Activated B cell treated with CpG ODN at 0.5 μM for 24 hours (primary cell): ENCODE results near the gene KIF2C. TPM values are rescaled to one million over a fixed set of nuclear protein-coding genes. Genes with fewer than 3 reads are reported as not detected.

Experiments used
- ATAC-seq: fragments of 200-7000 bp; cut with Tn5 transposase; one replicate; pipeline ENCODE4 v1.10.0; 2021; ENCODE audit warnings: low read depth, mild to moderate bottlenecking, moderate library complexity
- CTCF ChIA-PET: fragments of 350-600 bp; sonication (Branson Sonifier 250); formaldehyde crosslinking; loops from one replicate; lab custom pipeline; 2021; ENCODE audit warnings: antibody characterized with exemption; lab: Charles Lee
- POLR2A ChIA-PET: fragments of 350-600 bp; sonication (Branson Sonifier 250); formaldehyde crosslinking; loops from one replicate; lab custom pipeline; 2021; ENCODE audit warnings: antibody characterized with exemption; lab: Charles Lee
- DNase-seq: peaks from one replicate; pipeline ENCODE4 v3.0.0; 2022
- H3K27ac Mint-ChIP-seq: one replicate; pipeline ENCODE4 v1.8.0; 2020; ENCODE audit warnings: mixed read lengths
- H3K27me3 Mint-ChIP-seq: one replicate; pipeline ENCODE4 v1.8.0; 2021; ENCODE audit warnings: mixed read lengths
- H3K36me3 Mint-ChIP-seq: one replicate; pipeline ENCODE4 v1.8.0; 2021; ENCODE audit warnings: low read depth, mixed read lengths
- H3K4me1 Mint-ChIP-seq: one replicate; pipeline ENCODE4 v1.8.0; 2021; ENCODE audit warnings: mixed read lengths
- H3K4me3 Mint-ChIP-seq: one replicate; pipeline ENCODE4 v1.8.0; 2020; ENCODE audit warnings: mild to moderate bottlenecking, mixed read lengths
- H3K9me3 Mint-ChIP-seq: one replicate; pipeline ENCODE4 v1.8.0; 2020; ENCODE audit warnings: mixed read lengths
- intact Hi-C: fragments of 100-400 bp; cut with micrococcal nuclease; formaldehyde crosslinking; loops from one replicate; pipeline ENCODE4 v1.15.1; 2024
- total RNA-seq: library from RNA; stranded (reverse); gene quantifications from 2 replicates; pipeline ENCODE4 v1.2.3, GENCODE V29; 2022
- TF ChIP-seq, protein P1 (sequence below): fragments of 200-600 bp; IDR thresholded peaks from one replicate; pipeline ENCODE4 v1.8.0; 2022; ENCODE audit warnings: antibody characterized with exemption, mild to moderate bottlenecking

Gene KIF2C
- total RNA-seq, 1 donor from 2014 or later = 1.00 TPM

DNA sequence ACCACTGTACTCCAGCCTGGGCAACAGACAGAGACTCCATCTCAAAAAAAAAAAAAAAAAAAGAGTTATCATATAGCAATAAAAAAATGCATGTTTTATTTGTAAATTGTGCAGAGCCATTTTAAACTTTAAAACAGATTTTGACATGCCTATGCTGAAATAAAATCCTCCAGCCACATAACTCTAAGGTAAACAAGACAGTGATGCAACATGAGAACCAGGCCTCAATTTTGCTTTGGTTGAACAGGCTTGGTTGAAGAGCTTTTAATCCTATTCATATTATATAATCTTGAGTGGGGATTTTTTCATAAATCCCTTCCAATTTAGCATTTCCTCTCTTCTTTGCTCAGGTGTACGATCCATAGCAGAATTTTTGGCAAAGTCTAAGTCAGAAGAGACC is 39.1 kb upstream of the KIF2C start:
- Mint-ChIP-seq H3K4me1 (peaks cover 33% of the 10 kb centered on the region), H3K27ac (no peak overlapping the region), H3K36me3 (no peaks in the 10 kb centered on the region), H3K9me3 (no peaks in the 10 kb centered on the region), H3K4me3 (no peak overlapping the region), H3K27me3 (no peaks in the 10 kb centered on the region)
- DNase-seq = no peak
- CTCF ChIA-PET = no interaction called here
- TF ChIP-seq, protein P1, sequence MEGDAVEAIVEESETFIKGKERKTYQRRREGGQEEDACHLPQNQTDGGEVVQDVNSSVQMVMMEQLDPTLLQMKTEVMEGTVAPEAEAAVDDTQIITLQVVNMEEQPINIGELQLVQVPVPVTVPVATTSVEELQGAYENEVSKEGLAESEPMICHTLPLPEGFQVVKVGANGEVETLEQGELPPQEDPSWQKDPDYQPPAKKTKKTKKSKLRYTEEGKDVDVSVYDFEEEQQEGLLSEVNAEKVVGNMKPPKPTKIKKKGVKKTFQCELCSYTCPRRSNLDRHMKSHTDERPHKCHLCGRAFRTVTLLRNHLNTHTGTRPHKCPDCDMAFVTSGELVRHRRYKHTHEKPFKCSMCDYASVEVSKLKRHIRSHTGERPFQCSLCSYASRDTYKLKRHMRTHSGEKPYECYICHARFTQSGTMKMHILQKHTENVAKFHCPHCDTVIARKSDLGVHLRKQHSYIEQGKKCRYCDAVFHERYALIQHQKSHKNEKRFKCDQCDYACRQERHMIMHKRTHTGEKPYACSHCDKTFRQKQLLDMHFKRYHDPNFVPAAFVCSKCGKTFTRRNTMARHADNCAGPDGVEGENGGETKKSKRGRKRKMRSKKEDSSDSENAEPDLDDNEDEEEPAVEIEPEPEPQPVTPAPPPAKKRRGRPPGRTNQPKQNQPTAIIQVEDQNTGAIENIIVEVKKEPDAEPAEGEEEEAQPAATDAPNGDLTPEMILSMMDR = no peak
- POLR2A ChIA-PET = no interaction called here
- ATAC-seq = no peak
- intact Hi-C loops = no loop called here

DNA sequence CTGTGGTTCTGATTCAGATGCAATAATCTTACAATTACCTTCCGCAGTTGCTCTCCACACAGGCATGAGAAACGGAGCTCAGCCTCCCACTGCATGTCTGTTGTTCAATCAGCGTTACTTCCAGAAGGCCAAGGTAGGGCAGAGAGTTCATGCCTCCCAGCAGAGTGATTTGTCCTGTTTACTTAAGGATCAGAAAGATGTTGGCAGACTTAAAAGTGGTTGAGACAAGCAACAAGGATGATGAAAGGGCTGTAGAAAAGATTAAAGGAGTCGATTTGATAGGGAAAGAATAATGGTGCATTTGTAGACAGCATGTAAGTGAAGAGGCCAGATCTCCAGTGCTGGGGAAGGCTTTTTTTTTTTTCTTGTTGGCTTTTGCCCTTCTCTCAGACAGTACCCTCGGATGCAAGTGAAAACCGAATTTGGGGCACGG is 38.5 kb upstream of the KIF2C start:
- CTCF ChIA-PET = no interaction called here
- no peak for DNase-seq
- peaks cover 28% of the 10 kb centered on the region for H3K4me1 Mint-ChIP-seq
- TF ChIP-seq, protein P1 = no peak
- intact Hi-C loops = no loop called here
- POLR2A ChIA-PET = no interaction called here
- no peaks in the 10 kb centered on the region for H3K36me3 Mint-ChIP-seq
- no peak overlapping the region for H3K4me3 Mint-ChIP-seq
- H3K27me3 Mint-ChIP-seq = no peaks in the 10 kb centered on the region
- ATAC-seq = no peak
- H3K27ac Mint-ChIP-seq = no peak overlapping the region
- H3K9me3 Mint-ChIP-seq = no peaks in the 10 kb centered on the region

DNA sequence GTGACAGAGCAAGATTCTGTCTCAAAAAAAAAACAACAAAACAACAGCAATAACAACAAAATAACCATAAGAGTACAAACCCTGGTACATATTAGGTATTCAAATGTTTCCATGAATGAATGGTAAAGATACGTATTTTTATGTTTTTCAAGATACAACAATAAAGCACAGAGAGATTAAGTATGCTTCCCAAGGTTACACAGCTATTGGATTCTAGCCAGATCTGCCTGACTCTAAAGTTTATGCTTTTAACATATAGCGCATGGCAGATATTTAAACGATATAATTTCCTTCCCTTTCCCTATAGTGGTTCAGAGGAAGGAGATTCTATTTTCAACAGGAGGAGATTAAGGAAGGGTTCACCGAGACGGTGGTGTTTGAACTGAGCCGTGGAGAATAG is 34.2 kb upstream of the KIF2C start:
- no peak overlapping the region for H3K4me3 Mint-ChIP-seq
- ATAC-seq = no peak
- TF ChIP-seq, protein P1 = no peak
- no peak overlapping the region for H3K27ac Mint-ChIP-seq
- CTCF ChIA-PET = interaction anchor here (1.4 kb wide), 1 partner anchor 9 kb away, joined by 3 read pairs; no protein-coding TSS in a partner anchor
- no peaks in the 10 kb centered on the region for H3K27me3 Mint-ChIP-seq
- H3K4me1 Mint-ChIP-seq = peaks cover 14% of the 10 kb centered on the region
- no peaks in the 10 kb centered on the region for H3K36me3 Mint-ChIP-seq
- intact Hi-C loops = no loop called here
- no peaks in the 10 kb centered on the region for H3K9me3 Mint-ChIP-seq
- POLR2A ChIA-PET = interaction anchor here (0.6 to 3.7 kb wide), 4 partner anchors 9 to 116 kb away, joined by 3 to 33 read pairs (median 4); no protein-coding TSS in a partner anchor
- DNase-seq = no peak

DNA sequence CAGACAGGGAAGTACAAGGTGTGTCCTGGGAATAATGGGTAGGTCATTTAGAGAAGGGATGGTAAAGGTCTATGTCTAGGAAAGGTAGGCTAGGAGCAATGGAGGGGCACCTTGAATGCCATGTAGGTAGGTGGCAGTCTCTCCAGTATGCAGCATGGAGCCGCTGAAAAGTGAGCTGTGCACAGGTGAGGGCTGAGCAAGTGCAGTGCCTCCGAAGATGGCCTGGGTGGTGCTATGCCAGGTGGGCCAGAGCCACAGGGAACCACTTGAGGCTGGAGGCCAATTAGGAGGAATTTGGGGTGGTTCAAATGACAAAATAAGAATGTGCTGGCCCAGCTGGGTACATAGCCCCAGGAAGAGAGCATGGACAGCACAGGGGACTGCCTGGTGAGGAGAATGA is 33.7 kb upstream of the KIF2C start:
- H3K27me3 Mint-ChIP-seq = no peaks in the 10 kb centered on the region
- peaks cover 17% of the 10 kb centered on the region for H3K4me1 Mint-ChIP-seq
- no peak overlapping the region for H3K27ac Mint-ChIP-seq
- CTCF ChIA-PET = interaction anchor here (1.4 kb wide), 1 partner anchor 9 kb away, joined by 3 read pairs; no protein-coding TSS in a partner anchor
- ATAC-seq (no peak), DNase-seq (no peak)
- intact Hi-C loops = no loop called here
- H3K4me3 Mint-ChIP-seq = no peak overlapping the region
- H3K36me3 Mint-ChIP-seq = no peaks in the 10 kb centered on the region
- POLR2A ChIA-PET = interaction anchor here (0.6 to 3.7 kb wide), 5 partner anchors 10 to 116 kb away, joined by 3 to 33 read pairs (median 4); no protein-coding TSS in a partner anchor
- no peaks in the 10 kb centered on the region for H3K9me3 Mint-ChIP-seq
- TF ChIP-seq, protein P1 = no peak

DNA sequence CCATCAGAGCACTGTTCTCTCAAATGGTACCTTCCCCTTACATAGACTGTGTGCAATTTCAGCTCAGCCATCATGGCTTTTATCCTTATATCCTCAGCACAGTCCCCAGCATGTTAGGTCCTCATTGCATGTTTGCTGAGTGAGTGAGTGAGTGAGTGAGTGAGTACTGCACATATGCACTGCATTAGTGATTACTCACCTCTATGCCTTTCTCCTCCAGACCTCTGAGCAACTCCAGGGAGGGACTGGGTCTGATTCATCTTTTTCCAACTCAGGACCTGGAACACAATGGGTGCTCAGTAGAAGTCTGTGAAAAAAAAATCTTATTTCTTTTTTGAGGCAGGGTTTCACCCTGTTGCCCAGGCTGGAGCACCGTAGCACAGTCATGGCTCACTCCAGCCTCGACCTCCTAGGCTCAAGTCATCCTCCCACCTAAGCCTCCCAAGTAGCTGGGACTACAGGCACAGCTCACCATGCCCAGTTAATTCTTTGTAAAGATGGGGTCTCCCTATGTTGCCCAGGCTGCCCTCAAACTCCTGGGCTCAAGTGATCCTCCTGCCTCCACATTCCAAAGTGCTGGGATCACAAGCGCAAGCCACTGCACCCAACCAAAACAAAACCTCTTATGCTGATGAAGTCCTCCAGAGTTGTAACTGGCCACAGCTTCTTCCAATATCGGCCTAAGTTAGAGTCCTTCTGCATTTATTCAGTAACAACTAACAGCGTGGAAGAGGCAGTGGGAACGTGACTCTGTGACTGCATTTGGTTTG is 32.3 kb upstream of the KIF2C start:
- H3K27ac Mint-ChIP-seq = no peak overlapping the region
- ChIA-PET CTCF (interaction anchor here (0.6 to 1.4 kb wide), 3 partner anchors 10 to 55 kb away, joined by 3 read pairs; no protein-coding TSS in a partner anchor), POLR2A (interaction anchor here (1.6 to 3.7 kb wide), 2 partner anchors 10 to 14 kb away, joined by 4 to 33 read pairs; no protein-coding TSS in a partner anchor)
- H3K27me3 Mint-ChIP-seq = no peaks in the 10 kb centered on the region
- peaks cover 26% of the 10 kb centered on the region for H3K4me1 Mint-ChIP-seq
- intact Hi-C loops = no loop called here
- DNase-seq (no peak), ATAC-seq (no peak)
- TF ChIP-seq, protein P1 = no peak
- H3K36me3 Mint-ChIP-seq = no peaks in the 10 kb centered on the region
- no peak overlapping the region for H3K4me3 Mint-ChIP-seq
- H3K9me3 Mint-ChIP-seq = no peaks in the 10 kb centered on the region
